SU-DHL-6 (cell line): ENCODE data around the gene CDK6.

Source experiments
- EZH2phosphoT487 ChIP-seq: fragments of 200-600 bp; sonication (generic), shearing (Covaris generic); conservative IDR thresholded peaks from 2 replicates; pipeline ENCODE4 v1.6.1; 2018; ENCODE audit warnings: mild to moderate bottlenecking, antibody characterized with exemption, low read length, moderate library complexity, mixed read lengths
- TF ChIP-seq, protein P1 (sequence below): fragments of 200-600 bp; sonication (generic); IDR thresholded peaks from one replicate; pipeline ENCODE4 v1.5.1; 2017; ENCODE audit warnings: antibody characterized with exemption, mild to moderate bottlenecking, low read length, moderate library complexity; ENCODE audit not compliant: insufficient read depth, poor library complexity, severe bottlenecking

DNA sequence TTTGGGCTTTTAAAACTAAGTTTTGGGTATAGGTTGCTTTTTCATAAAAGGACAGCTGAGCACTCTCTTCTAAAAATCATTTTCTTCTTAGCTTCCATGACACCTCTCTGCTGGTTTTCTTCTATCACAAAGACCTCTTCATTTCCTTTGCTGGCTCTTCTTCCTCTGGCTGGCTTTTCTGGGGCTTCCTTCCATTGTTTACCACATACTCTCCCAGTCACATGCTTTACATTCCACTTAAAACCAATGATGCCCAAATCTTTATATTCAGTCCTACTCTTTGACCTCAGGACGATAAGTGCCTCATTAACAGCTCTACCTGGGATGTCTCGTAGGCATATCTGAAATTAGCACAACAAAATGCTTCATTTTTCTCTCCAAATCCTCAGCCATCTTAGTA, 273.0 kb downstream of the CDK6 start:
- TF ChIP-seq EZH2phosphoT487 = no peak
- TF ChIP-seq, protein P1, sequence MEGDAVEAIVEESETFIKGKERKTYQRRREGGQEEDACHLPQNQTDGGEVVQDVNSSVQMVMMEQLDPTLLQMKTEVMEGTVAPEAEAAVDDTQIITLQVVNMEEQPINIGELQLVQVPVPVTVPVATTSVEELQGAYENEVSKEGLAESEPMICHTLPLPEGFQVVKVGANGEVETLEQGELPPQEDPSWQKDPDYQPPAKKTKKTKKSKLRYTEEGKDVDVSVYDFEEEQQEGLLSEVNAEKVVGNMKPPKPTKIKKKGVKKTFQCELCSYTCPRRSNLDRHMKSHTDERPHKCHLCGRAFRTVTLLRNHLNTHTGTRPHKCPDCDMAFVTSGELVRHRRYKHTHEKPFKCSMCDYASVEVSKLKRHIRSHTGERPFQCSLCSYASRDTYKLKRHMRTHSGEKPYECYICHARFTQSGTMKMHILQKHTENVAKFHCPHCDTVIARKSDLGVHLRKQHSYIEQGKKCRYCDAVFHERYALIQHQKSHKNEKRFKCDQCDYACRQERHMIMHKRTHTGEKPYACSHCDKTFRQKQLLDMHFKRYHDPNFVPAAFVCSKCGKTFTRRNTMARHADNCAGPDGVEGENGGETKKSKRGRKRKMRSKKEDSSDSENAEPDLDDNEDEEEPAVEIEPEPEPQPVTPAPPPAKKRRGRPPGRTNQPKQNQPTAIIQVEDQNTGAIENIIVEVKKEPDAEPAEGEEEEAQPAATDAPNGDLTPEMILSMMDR = no peak
